HG02852 (cell line): ENCODE measurements around the gene ZNF236.
A peak's percentile ranks its signal among the peaks of the same experiment; 100 is the strongest.

Source experiments
- ATAC-seq: cut with Tn5 transposase; IDR thresholded peaks from one replicate; pipeline ENCODE4 v1.9.1; 2021; ENCODE audit warnings: mild to moderate bottlenecking, moderate library complexity; ENCODE audit not compliant: unreplicated experiment

ZNF236 gene

GRCh38 chr18:76859474-76860339 is 37.4 kb downstream of the ZNF236 start:
- peak; percentile 92 for ATAC-seq

- no peak for ATAC-seq
Measured at GRCh38 chr18:76860411-76860810, 38.1 kb downstream of the ZNF236 start.

- no peak for ATAC-seq
Measured at GRCh38 chr18:76866666-76867065, 44.3 kb downstream of the ZNF236 start.

GRCh38 chr18:76873311-76873710 is 51.0 kb downstream of the ZNF236 start:
- ATAC-seq, result no peak

GRCh38 chr18:76873713-76874112 is 51.4 kb downstream of the ZNF236 start:
- no peak for ATAC-seq

- ATAC-seq, result no peak
Measured at GRCh38 chr18:76874642-76875389, 52.5 kb downstream of the ZNF236 start.

- peak; percentile 57 for ATAC-seq
Measured at GRCh38 chr18:76875390-76876325, 53.3 kb downstream of the ZNF236 start.

GRCh38 chr18:76878426-76878825 is 56.1 kb downstream of the ZNF236 start:
- no peak for ATAC-seq

- ATAC-seq, result no peak
Measured at GRCh38 chr18:76880026-76880425, 57.7 kb downstream of the ZNF236 start.

GRCh38 chr18:76881744-76882143 is 59.4 kb downstream of the ZNF236 start:
- no peak for ATAC-seq

- ATAC-seq, result no peak
Measured at GRCh38 chr18:76882146-76882545, 59.8 kb downstream of the ZNF236 start.

- ATAC-seq, result no peak
Measured at GRCh38 chr18:76885001-76885400, 62.6 kb downstream of the ZNF236 start.

GRCh38 chr18:76886112-76886511 is 63.8 kb downstream of the ZNF236 start:
- no peak for ATAC-seq

- no peak for ATAC-seq
Measured at GRCh38 chr18:76889091-76889699, 66.8 kb downstream of the ZNF236 start.

GRCh38 chr18:76892832-76893231 is 70.5 kb downstream of the ZNF236 start:
- ATAC-seq, result no peak

GRCh38 chr18:76894566-76895346 is 72.4 kb downstream of the ZNF236 start:
- ATAC-seq, result no peak

- ATAC-seq, result no peak
Measured at GRCh38 chr18:76895498-76895897, 73.1 kb downstream of the ZNF236 start.

GRCh38 chr18:76896677-76897076 is 74.3 kb downstream of the ZNF236 start:
- ATAC-seq, result no peak

GRCh38 chr18:76897257-76897656 is 74.9 kb downstream of the ZNF236 start:
- no peak for ATAC-seq

GRCh38 chr18:76903386-76903785 is 81.0 kb downstream of the ZNF236 start:
- no peak for ATAC-seq
